D721Med (cell line): ENCODE results near the gene NXPE4.
"Not testable (repeated sequence)": the region's sequence is repeated elsewhere in the genome, so short reads cannot be mapped to it uniquely, and the experiment has no call there.

Experiments used
- DNase-seq: peaks from one replicate; pipeline ENCODE4 v3.0.0; 2011; ENCODE audit warnings: low spot score; ENCODE audit not compliant: insufficient read length
- FAIRE-seq: peaks from 2 replicates; lab custom pipeline; 2011; peaks lifted over from hg19 to GRCh38; lab: Jason Lieb, UNC
- CTCF ChIP-seq: IDR thresholded peaks from 2 replicates; pipeline ENCODE4 v1.5.1; 2012; ENCODE audit warnings: mild to moderate bottlenecking, control low read depth; ENCODE audit not compliant: insufficient read depth; ENCODE audit errors: missing control alignments

NXPE4 gene

GRCh38 chr11:114607753-114608459 is 12.3 kb upstream of the NXPE4 start:
- TF ChIP-seq CTCF, result no peak
- no peak for DNase-seq
- FAIRE-seq, result no peak

GRCh38 chr11:114606802-114607075 is 11.2 kb upstream of the NXPE4 start:
- FAIRE-seq, result not testable (repeated sequence)

GRCh38 chr11:114606003-114606801 is 10.6 kb upstream of the NXPE4 start:
- DNase-seq (no peak), FAIRE-seq (no peak)
- TF ChIP-seq CTCF, result no peak

More at GRCh38 chr11:114606802-114607075, 11.2 kb upstream of the NXPE4 start:
- DNase-seq, result not testable (repeated sequence)

GRCh38 chr11:114605370-114605769 is 9.8 kb upstream of the NXPE4 start:
- DNase-seq (no peak), FAIRE-seq (no peak)
- no peak for TF ChIP-seq CTCF

- no peak for DNase-seq
- TF ChIP-seq CTCF, result no peak
- FAIRE-seq, result no peak
Measured at GRCh38 chr11:114604886-114605285, 9.3 kb upstream of the NXPE4 start.

GRCh38 chr11:114604179-114604813 is 8.7 kb upstream of the NXPE4 start:
- FAIRE-seq, result no peak
- DNase-seq, result no peak
- TF ChIP-seq CTCF, result no peak

GRCh38 chr11:114603151-114603550 is 7.6 kb upstream of the NXPE4 start:
- DNase-seq, FAIRE-seq: not testable (repeated sequence)

GRCh38 chr11:114598461-114598860 is 2.9 kb upstream of the NXPE4 start:
- DNase-seq, result no peak
- no peak for FAIRE-seq
- TF ChIP-seq CTCF, result no peak
